Sciatic nerve (tissue), 2 donors: ENCODE results near the gene FAT1. TPM values are rescaled to one million over a fixed set of nuclear protein-coding genes. Genes with fewer than 3 reads are reported as not detected.

Experiments used
- ATAC-seq: fragments of 200-7000 bp; cut with Tn5 transposase; one replicate; pipeline ENCODE4 v1.9.1; 2020; ENCODE audit warnings: mild to moderate bottlenecking, moderate library complexity
- DNase-seq: peaks from one replicate; pipeline ENCODE4 v3.0.0-alpha.2; 2020; ENCODE audit warnings: low spot score
- intact Hi-C: fragments of 100-400 bp; cut with DNase I; formaldehyde crosslinking; loops from one replicate; pipeline ENCODE4 v1.14.2; 2022
- total RNA-seq: library from RNA; stranded (reverse); fragmentation: NEBNext Ultra II Directional; extraction: Animal tissue kit (Norgen Biotek cat#: 25700); gene quantifications from one replicate; pipeline ENCODE4 v1.2.1, GENCODE V29; 2021
- donor health status: DM: no; HTN: no; CAD: no.
- donor health status: DM: no; HTN: no; CAD: no.

FAT1 gene
- total RNA-seq, 1 donor from 2014 or later, result 151 TPM

GRCh38 chr4:186727169-186727976 lies 3.7 kb upstream of the FAT1 start:
- ATAC-seq, result no peak
- intact Hi-C loops, result loop anchor here (5.0 kb wide), 1 partner anchor 55 kb away; no protein-coding TSS in a partner anchor
- no peak for DNase-seq

- intact Hi-C loops, result loop anchor here (5.0 kb wide), 1 partner anchor 54 kb away; no protein-coding TSS in a partner anchor
- DNase-seq, result peak; percentile 88
- ATAC-seq, result peak; percentile 84
These were observed 2.9 kb upstream of the FAT1 start for GRCh38 chr4:186726426-186727168.

GRCh38 chr4:186725469-186726425 lies 2.1 kb upstream of the FAT1 start:
- DNase-seq, result peak; percentile 87
- peak; percentile 91 for ATAC-seq
- intact Hi-C loops, result loop anchor here (5.0 kb wide), 1 partner anchor 53 kb away; no protein-coding TSS in a partner anchor

GRCh38 chr4:186724864-186725468 lies 1.3 kb upstream of the FAT1 start:
- ATAC-seq (no peak), DNase-seq (no peak)
- intact Hi-C loops, result loop anchor here (5.0 kb wide), 1 partner anchor 53 kb away; no protein-coding TSS in a partner anchor

GRCh38 chr4:186724058-186724863 lies 605 bp upstream of the FAT1 start:
- intact Hi-C loops, result no loop called here
- ATAC-seq, result peak; percentile 48
- peak; percentile 74 for DNase-seq

- peak; percentile 9 for ATAC-seq
- intact Hi-C loops, result no loop called here
- no peak for DNase-seq
These were observed 812 bp downstream of the FAT1 start for GRCh38 chr4:186722796-186723291.

- ATAC-seq (no peak), DNase-seq (no peak)
- intact Hi-C loops, result no loop called here
These were observed 3.5 kb downstream of the FAT1 start for GRCh38 chr4:186719925-186720694.

GRCh38 chr4:186717556-186717955 lies 6.1 kb downstream of the FAT1 start:
- no peak for ATAC-seq

GRCh38 chr4:186715077-186715476 lies 8.6 kb downstream of the FAT1 start:
- DNase-seq (no peak), ATAC-seq (no peak)
- intact Hi-C loops, result no loop called here

More at GRCh38 chr4:186717556-186717955, 6.1 kb downstream of the FAT1 start:
- intact Hi-C loops, result no loop called here
- no peak for DNase-seq

- ATAC-seq (no peak), DNase-seq (no peak)
- intact Hi-C loops, result no loop called here
These were observed 9.5 kb downstream of the FAT1 start for GRCh38 chr4:186714006-186714675.

GRCh38 chr4:186712690-186713089 lies 11.0 kb downstream of the FAT1 start:
- DNase-seq (no peak), ATAC-seq (no peak)
- intact Hi-C loops, result no loop called here

GRCh38 chr4:186710521-186711119 lies 13.0 kb downstream of the FAT1 start:
- ATAC-seq (no peak), DNase-seq (no peak)
- intact Hi-C loops, result no loop called here

- ATAC-seq, result no peak
- intact Hi-C loops, result no loop called here
- no peak for DNase-seq
These were observed 14.1 kb downstream of the FAT1 start for GRCh38 chr4:186709517-186709916.

GRCh38 chr4:186708554-186708953 lies 15.1 kb downstream of the FAT1 start:
- no peak for ATAC-seq
- intact Hi-C loops, result no loop called here
- DNase-seq, result no peak

GRCh38 chr4:186707996-186708395 lies 15.7 kb downstream of the FAT1 start:
- ATAC-seq (no peak), DNase-seq (no peak)
- intact Hi-C loops, result no loop called here

- intact Hi-C loops, result no loop called here
- ATAC-seq, result no peak
- no peak for DNase-seq
These were observed 16.1 kb downstream of the FAT1 start for GRCh38 chr4:186707574-186707973.
